T-helper 1 cell (primary cell): Measurements from ENCODE around the gene STARD3.

Experiments used
- DNase-seq, 5 donors: peaks; one replicate each; pipeline ENCODE4 v3.0.0-alpha.2; 2012 to 2020

The STARD3 gene

GRCh38 chr17:39604911-39605491 lies 31.9 kb upstream of the STARD3 start:
- DNase-seq, result no peak

DNA sequence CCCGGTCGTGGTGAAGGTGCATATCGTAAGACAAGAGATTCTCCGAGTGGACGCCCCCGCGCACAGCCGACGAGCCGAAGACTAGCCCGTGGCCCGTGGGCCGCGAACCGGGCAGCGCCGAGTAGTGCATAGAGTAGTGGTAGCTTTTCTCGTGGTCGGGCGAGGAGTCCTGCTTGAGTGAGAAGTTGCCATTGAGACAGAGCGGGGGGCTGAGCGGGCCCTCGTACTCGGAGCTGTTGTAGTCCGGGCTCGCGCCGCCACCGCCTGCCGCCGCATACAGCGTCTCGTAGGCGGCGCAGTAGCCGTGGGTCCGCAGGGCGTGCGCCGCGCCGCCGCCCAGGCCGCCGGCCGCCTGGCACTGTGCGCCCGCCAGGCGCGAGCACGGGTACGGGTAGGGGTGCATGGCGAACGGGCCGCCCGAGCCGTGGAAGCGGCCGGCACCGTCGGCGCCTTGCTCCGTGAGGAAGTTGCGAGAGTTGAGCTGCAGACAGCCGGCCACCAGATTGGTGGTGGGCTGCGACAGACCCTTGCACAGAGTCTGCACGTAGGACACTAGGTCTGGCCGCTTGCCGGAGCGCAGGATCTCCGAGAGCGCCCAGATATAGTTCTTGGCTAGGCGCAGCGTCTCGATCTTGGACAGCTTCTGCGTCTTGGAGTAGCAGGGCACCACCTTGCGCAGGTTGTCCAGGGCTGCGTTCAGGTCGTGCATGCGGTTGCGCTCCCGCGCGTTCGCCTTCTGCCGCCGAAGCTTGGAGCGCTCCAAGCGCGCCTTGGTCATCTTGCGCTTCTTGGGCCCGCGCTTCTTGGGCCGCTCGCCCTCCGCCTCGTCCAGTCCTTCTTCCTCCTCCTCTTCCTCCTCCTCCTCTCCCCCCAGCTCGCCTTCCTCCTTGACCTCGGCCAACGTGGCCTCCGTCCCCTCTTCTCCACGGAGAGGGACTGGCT lies 31.2 kb upstream of the STARD3 start:
- no peak for DNase-seq

GRCh38 chr17:39606434-39607056 lies 30.4 kb upstream of the STARD3 start:
- no peak for DNase-seq

DNA sequence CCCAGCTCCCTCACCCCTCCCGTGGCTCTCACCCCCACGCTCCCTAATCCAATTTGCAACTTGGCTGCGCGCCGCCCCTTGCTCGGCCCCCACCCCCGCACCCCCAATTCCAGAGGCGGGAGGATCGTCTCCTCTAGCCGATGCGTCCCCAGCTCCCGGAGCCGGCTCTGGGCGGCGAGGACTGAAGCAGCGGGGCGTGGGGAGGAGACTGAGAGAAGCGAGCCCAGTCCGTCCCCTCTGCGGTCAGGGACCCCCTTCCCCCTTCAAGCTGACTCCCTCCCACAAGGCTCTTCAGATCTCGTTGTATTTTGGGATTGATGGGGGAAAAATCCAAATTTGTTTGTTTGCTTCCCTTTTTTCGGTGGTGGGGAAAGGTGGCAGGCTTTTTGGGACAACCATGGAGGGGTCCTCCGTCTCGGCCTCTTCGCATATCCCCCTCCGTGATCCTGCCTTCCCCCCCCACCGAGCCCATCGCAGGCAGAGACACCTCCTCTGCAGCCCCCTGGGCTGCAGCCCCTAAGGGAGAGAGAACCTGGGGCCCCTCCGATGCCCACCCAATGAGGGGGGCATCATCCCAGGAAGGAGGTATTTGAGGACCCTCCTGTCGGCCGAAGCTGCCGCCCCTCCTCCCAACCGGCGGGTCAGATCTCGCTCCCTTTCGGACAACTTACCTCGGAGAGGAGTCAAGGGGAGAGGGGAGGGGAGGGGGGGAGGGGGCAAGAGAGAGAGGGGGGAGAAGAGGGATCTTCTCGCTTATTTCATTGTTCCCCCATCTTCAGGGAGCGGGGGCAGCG lies 29.7 kb upstream of the STARD3 start:
- no peak for DNase-seq

GRCh38 chr17:39607851-39608130 lies 29.2 kb upstream of the STARD3 start, which contains the start of gene NEUROD2:
TSS of gene NEUROD2 (minus strand) at chr17:39607920. CDS start at chr17:39606599, 1,321 bp downstream.
- no peak for DNase-seq

- DNase-seq, result no peak
Observed at GRCh38 chr17:39608142-39608981, 28.6 kb upstream of the STARD3 start.

DNA sequence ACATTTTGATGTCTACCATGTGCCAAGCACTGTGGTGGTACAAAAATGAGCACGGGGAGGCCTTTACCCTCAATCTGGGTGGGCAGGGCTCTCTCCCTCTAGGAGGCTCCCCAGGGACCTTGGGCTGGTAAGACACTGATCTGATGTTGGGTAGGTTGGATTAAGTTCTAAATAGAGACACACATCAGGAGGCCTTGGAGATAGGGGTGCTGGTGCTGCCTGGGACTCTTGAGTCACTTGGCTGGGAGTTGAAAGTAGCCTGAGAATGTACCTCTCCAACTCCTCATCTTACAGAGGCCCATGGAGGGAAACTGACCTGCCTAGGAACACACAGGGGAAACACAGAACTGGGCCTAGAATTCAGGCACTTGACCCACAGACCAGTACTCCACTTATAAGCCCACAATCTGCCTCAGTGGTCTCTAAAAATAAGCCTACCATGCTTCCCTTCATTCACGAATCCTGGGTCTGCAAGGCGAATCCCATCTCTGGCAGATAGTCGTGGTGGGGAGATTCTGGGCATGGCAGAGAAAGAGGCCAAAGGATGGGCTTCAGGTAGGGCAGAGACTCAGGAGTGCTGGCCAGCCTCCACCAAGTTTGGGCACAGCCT lies 27.4 kb upstream of the STARD3 start:
- DNase-seq, result no peak

GRCh38 chr17:39611401-39612112 lies 25.4 kb upstream of the STARD3 start:
- DNase-seq, result no peak

GRCh38 chr17:39612291-39612894 lies 24.6 kb upstream of the STARD3 start:
- DNase-seq, result no peak

DNA sequence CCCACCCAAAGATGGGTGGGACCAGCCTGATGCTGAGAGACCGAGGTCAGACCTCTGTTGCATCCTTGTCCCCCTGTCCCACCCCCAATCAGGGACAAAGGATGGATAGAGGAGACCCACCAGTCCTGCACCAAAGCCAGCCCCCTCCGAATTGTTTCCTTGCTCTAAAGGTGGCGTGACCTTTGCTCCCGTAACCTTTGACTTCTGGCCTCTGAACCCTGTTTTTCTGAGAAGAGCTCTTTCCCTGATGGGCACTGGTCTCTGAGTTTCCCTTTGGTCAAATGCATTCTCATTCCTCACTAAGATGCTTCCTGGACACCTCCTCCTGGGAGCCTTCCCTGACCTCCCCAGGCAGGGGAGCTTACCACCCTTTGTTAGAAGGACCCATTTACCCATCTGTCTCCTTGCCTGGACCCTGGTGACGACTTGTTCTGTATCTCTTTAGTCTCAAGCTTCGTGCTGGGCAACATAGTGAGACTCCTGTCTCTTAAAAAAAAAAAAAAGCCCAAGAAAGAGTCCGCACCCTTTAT lies 23.9 kb upstream of the STARD3 start:
- no peak for DNase-seq

DNA sequence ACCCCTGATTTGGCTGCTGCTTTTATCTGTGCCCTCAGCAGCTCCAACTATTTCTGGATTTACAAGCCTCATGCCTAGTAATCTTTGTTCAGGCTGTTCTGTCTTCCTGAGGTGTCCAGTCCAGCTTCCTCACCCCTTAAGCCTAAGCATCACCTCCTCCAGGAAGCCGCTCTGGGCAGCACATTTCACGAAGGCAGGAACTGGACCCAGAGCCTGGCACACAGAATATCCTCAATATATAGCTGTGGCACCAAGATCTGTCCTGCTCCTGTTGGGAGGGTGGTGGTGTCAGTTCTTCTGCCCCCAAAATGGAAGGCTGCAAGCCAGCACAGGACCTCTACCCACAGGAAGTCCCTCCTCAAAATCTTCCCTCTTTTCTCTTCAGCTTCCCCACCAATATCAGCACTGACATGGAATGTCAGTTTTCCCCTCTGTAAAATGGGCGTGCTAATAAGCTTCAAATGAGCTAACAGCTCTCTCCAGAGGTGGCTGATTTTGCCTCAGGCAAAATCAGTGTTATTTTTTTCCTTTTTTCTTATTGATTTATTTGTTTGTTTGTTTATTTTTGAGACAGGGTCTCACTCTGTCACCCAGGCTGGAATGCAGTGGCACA lies 22.3 kb upstream of the STARD3 start:
- DNase-seq, result no peak

DNA sequence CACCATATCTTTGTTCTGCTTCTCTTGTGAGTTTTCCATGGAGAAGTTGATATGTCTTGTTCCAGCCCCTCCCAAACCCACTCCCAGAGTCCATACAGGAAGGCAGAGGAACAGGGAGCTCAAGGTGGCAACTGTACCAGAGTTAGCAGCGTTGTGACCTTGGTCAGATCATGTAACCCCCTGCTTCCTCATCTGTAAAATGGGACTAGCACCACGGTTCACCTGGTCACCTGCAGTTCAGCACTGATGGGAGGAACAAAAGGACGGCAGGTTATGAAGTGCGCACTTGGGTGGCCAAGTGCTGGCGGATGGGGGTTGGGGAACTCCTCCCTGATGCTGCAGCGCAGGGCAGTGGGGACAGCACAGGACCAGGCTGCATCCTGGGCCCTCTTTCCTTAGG lies 21.5 kb upstream of the STARD3 start:
- no peak for DNase-seq

GRCh38 chr17:39617100-39617445 lies 19.9 kb upstream of the STARD3 start:
- no peak for DNase-seq

DNA sequence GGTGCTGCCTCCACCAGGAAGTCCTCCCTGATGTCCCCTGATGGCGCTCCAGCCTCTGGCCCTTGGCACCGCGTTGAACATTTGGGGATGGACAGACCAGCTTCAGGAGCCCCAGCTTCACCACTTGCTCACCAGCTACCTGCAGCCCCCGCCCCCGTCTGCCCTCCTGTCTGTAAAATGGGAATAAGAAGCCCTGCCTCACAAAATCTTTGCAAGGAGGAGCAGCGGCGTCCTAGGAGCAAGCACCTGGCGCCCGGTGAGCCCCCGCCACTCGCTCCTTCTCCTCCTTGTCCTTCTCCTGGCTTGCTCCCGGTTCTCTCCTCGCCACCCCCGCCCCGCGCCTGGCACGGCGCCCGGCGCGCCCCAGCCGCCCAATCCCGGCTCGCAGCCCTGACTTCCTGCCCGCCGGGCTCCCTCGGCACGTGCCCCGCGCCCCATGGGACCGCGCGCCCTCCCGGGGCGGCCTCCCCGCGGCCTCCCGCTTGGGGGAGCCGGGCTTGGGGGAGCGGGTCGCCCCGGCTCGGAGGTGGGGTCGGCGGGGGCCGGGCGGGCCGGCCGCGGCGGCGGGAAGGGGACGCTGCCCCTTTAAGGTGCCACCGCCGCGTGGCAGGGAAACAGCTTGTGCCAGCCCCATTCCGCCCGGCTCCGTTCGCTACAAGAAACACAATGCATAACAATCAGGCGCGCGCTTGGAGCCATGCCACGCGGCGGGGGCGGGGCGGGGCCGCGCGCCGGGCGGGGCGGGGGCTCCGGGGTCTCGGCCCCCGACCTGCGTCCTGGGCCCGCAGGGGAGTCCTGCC lies 19.3 kb upstream of the STARD3 start:
- peak in 4 of 5 donors; percentile 20 to 52 (median 36) for DNase-seq

DNA sequence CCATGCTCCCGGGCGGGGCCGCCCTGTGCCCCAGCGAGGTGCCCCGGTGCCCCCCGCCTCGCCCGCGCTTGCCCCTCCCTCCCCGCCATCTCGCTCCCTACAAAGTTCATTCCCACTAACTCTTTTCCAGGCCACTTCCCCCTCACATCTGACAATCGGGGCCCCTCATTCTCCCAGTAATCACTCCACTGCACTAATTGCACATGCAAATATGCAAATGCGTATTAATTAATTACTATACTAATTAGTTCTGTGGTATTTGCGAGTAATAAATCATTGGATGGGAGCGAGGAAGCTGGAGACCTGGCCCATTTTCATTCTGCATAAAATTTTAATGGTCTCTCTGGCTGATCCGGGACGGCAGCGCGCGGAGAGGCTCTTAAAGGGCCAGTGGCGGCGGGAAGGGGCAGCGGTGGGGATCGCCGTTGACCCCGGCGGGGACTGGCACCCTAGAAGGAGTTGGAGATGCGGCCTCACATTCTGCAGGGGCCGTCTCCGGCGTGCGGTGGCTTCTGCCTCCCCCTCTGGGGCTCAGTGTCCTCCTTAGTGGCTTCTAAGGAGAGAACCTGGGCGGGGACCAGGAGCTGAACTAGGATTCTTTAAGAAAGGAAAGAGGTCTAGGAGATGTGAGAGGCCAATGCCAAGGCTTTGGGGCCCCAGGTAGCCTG lies 18.6 kb upstream of the STARD3 start:
- DNase-seq, result no peak

DNA sequence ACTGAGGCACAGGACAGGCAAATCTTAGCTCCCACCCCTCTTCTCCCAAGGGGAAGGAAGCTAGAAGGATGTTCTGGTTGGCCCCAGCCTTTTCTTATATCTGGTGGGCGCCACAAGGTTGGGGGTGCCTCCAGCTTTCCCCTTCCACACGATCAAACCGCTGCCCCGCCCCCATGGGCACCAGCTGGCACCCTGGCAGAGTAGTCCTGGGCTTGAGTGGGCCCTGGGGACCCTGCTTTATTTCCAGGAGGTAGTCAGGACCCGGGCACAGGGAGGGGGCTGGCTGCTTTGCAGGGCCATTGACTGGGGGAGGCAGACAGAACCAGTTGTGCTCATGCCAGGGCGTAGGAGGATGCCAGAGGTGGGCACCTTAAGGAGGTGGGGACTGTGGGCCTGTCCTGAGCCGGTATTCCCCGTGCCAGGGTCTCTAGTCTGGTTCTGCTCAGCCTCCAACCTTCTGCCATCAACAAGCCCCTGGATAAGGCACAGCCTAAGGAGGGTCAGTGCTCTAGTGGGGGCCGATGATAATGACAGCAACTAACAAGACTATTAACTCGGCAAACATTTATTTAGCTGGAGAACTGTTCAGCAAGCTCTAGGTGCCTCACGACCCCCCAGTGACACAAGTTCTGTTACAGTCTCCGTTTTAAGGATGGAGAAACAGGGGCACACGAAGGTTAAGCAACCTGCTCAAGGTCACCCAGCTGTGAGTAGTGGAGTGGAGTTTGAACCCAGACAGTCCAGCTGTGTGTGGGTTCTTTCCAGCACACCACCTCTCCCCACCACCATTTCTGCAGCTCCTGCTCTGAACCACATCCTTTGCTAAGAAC lies 17.8 kb upstream of the STARD3 start:
- no peak for DNase-seq

DNA sequence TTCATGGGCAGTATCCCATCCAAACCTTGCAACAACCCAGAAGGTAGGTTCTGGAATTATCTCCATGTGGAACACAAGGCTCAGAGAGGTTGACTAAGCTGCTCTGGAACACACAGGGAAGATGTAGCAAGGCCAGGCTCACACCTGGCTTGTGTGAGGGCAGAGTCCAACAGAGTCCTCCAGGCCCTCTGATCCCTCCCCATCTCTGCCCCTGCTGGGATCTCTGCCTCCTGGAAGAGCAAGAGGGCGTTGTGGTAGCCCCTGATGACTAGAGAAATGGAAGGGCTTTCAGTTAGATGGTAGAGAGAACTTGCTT lies 17.2 kb upstream of the STARD3 start:
- DNase-seq, result no peak
